ENCODE data around the gene AQR.
A peak's percentile ranks its signal among the peaks of the same experiment; 100 is the strongest.
"Not testable (repeated sequence)": the region's sequence is repeated elsewhere in the genome, so short reads cannot be mapped to it uniquely, and the experiment has no call there.

The AQR gene

DNA sequence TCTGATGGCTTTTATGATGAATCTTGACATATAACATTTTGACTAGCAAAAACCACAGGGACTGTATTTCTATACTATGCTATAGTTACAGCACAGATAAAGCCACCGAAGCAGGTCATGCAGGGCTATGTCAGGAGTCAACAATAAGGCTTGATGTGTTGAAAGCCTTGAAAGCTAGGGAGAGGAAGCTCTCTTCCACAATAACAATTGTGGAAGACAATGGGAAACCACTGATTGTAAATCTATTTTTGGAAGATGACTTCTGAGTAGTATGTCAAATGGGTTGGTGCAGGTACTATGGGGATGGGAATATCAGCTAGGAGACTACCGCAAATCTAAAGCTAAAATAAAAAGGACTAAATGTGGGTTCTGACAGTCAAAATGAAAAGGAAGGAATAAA lies 4.0 kb upstream of the AQR start:
- TF ChIP-seq, protein P1, sequence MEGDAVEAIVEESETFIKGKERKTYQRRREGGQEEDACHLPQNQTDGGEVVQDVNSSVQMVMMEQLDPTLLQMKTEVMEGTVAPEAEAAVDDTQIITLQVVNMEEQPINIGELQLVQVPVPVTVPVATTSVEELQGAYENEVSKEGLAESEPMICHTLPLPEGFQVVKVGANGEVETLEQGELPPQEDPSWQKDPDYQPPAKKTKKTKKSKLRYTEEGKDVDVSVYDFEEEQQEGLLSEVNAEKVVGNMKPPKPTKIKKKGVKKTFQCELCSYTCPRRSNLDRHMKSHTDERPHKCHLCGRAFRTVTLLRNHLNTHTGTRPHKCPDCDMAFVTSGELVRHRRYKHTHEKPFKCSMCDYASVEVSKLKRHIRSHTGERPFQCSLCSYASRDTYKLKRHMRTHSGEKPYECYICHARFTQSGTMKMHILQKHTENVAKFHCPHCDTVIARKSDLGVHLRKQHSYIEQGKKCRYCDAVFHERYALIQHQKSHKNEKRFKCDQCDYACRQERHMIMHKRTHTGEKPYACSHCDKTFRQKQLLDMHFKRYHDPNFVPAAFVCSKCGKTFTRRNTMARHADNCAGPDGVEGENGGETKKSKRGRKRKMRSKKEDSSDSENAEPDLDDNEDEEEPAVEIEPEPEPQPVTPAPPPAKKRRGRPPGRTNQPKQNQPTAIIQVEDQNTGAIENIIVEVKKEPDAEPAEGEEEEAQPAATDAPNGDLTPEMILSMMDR (IDR thresholded peaks at IDR 0.05; ENCODE audit: insufficient read depth, low read length, missing control alignments): no peak
- H3K4me3 ChIP-seq (ENCODE audit: low read depth, low read length): no peak overlapping the region
- no peak for DNase-seq (ENCODE audit: low read depth, low spot score)
- ChIA-PET POLR2A (no interaction called here), CTCF (interaction anchor here (0.7 to 1.6 kb wide), 7 partner anchors 8 to 351 kb away, joined by 3 to 6 read pairs (median 3); no protein-coding TSS in a partner anchor)

DNA sequence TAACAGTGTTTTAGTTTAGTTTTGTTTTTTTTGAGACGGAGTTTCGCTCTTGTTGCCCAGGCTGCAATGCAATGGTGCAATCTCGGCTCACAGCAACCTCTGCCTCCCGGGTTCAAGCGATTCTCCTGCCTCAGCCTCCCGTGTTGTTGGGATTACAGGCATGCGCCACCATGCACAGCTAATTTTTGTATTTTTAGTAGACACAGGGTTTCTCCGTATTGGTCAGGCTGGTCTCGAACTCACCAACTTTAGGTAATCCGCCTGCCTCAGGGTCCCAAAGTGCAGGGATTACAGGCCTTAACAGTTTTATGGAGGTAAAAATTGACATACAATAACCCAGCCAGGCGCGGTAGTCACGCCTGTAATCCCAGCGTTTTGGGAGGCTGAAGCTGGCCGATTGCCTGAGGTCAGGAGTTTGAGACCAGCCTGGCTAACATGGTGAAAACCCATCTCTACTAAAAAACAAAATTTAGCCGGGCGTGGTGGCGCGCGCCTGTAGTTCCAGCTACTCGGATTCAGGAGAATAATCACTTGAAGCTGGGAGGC lies 629 bp upstream of the AQR start:
- ChIA-PET CTCF (interaction anchor here (1.0 to 2.7 kb wide), 17 partner anchors 9 to 360 kb away, joined by 3 to 51 read pairs (median 7); partner anchors contain the start of gene ZNF770), POLR2A (interaction anchor here (0.7 to 2.0 kb wide), 5 partner anchors 9 to 31 kb away, joined by 4 to 25 read pairs (median 5); partner anchors contain the start of gene ZNF770)
- DNase-seq (ENCODE audit: low read depth, low spot score): not testable (repeated sequence)
- peak overlapping the region; percentile 93 for H3K4me3 ChIP-seq (ENCODE audit: low read depth, low read length)

DNA sequence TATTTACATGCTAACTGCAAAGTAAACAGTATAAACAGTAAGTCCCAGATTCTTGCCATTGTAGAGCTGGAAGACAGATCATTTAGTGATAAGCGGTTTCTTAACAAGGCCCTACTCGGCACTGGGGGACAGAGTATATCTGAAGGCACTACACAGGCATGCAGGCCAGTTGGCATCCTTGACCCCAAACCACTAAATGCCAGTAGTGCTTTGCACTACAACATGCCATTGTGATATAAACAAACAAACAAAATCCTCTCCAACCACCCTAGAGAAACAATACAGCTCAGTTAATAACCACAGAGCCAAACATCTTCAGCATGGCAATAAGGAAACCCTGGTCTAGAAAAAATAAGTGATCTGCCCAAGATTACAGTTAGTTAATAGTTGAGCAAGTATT lies 5.3 kb downstream of the AQR start:
- H3K4me3 ChIP-seq (ENCODE audit: low read depth, low read length): no peak overlapping the region
- no peak for DNase-seq (ENCODE audit: low read depth, low spot score)
- POLR2A ChIA-PET: no interaction called here
- TF ChIP-seq, protein P1 (IDR thresholded peaks at IDR 0.05; ENCODE audit: insufficient read depth, low read length, missing control alignments): no peak
- CTCF ChIA-PET: interaction anchor here (1.2 kb wide), 1 partner anchor 44 kb away, joined by 3 read pairs; no protein-coding TSS in a partner anchor

DNA sequence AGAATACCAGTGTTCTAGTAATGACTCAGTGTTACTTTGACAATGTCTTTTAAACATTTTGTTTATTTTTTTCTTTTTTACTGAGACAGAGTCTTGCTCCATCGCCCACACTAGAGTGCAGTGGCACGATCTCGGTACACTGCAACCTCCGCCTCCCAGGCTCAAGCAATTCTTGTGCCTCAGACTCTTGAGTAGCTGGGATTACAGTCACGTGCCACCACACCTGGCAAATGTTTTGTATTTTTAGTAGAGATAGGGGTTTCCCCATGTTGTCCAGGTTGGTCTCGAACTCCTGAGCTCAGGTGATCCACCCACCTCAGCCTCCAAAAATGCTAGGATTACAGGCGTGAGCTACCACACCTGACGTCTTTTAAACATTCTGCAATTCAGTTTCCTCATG lies 15.7 kb downstream of the AQR start:
- TF ChIP-seq, protein P1 (IDR thresholded peaks at IDR 0.05; ENCODE audit: insufficient read depth, low read length, missing control alignments): no peak
- CTCF ChIA-PET: no interaction called here
- no peak overlapping the region for H3K4me3 ChIP-seq (ENCODE audit: low read depth, low read length)
- POLR2A ChIA-PET: no interaction called here
- no peak for DNase-seq (ENCODE audit: low read depth, low spot score)

DNA sequence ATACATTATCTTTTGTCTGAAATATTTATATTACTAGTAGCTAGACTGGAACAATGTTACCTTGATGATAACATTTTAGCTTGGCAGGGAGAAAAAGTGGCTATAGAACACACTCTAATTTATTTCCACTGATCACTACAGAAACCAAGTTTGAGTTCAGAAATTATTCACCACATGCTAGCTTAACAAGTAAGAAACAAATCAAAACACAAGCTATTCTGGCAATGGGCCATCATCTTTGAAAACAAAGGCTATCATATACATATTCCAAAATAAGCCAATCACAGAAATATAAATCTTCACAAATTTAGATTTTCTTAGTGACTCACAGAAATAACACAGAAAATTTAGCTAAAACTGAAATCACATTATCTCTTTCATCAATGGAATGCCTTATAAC lies 17.1 kb downstream of the AQR start:
- DNase-seq (ENCODE audit: low read depth, low spot score): no peak
- ChIA-PET POLR2A (no interaction called here), CTCF (interaction anchor here (0.6 to 1.5 kb wide), 5 partner anchors 8 to 245 kb away, joined by 3 to 6 read pairs (median 4); partner anchors contain the start of gene AQR)
- TF ChIP-seq, protein P1 (IDR thresholded peaks at IDR 0.05; ENCODE audit: insufficient read depth, low read length, missing control alignments): no peak
- H3K4me3 ChIP-seq (ENCODE audit: low read depth, low read length): no peak overlapping the region

DNA sequence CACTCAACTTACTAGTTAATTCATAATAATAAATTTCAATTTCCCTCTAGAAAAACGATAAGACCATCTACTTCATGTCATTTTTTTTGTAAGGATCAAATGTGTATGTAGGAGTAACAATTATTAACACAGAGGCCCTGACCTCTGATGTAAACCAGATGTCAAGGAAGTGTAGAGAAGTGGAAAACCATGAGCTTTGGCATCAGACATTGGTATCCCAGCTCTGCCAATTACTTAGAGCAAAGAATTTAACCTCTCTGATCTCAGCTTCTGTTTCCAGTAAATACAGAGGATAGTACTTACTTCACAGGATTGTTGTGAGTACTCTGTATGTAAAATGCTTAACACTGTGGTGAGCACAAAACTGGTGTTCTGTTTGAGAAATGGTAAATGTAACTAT lies 17.5 kb downstream of the AQR start:
- TF ChIP-seq, protein P1 (IDR thresholded peaks at IDR 0.05; ENCODE audit: insufficient read depth, low read length, missing control alignments): no peak
- peak; percentile 26 for DNase-seq (ENCODE audit: low read depth, low spot score)
- H3K4me3 ChIP-seq (ENCODE audit: low read depth, low read length): no peak overlapping the region
- POLR2A ChIA-PET: no interaction called here
- CTCF ChIA-PET: interaction anchor here (1.3 to 1.5 kb wide), 3 partner anchors 16 to 32 kb away, joined by 4 to 6 read pairs (median 5); partner anchors contain the start of gene AQR

DNA sequence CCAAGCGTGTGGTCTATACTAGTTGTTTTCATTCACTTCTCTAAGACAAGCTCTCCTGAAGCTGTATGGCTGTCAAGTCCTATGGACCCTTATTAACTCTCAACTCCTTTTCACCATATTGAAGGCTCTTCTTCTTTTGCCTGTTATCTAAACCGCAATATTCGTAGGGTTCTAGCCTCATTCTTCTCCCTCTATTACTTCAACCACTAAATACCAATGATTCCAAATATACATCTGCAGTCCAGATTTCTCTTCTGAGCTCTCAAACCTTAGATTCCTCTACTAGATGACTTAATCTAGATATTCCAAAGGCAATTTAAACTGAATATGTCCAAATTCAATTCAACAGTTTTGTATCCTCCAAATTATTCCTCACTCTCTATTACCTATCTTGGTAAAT lies 24.6 kb downstream of the AQR start:
- TF ChIP-seq, protein P1 (IDR thresholded peaks at IDR 0.05; ENCODE audit: insufficient read depth, low read length, missing control alignments): no peak
- no peak for DNase-seq (ENCODE audit: low read depth, low spot score)
- CTCF ChIA-PET: interaction anchor here (0.5 to 2.4 kb wide), 3 partner anchors 25 to 221 kb away, joined by 3 to 11 read pairs (median 3); partner anchors contain the start of gene AQR
- no peak overlapping the region for H3K4me3 ChIP-seq (ENCODE audit: low read depth, low read length)
- POLR2A ChIA-PET: interaction anchor here (1.4 kb wide), 1 partner anchor 25 kb away, joined by 13 read pairs; the partner anchor contains the start of gene AQR
